Activated CD4-positive, alpha-beta T cell treated with anti-CD3 and anti-CD28 coated beads for 48 hours (primary cell): ENCODE measurements around the gene WDR88.
A peak's percentile ranks its signal among the peaks of the same experiment; 100 is the strongest.
"Not testable (repeated sequence)": the region's sequence is repeated elsewhere in the genome, so short reads cannot be mapped to it uniquely, and the experiment has no call there.

Experiments
- DNase-seq: peaks from one replicate; pipeline ENCODE4 v3.0.0-alpha.2; 2020

The WDR88 gene

GRCh38 chr19:33129901-33130300 lies 2.0 kb upstream of the WDR88 start:
- no peak for DNase-seq

DNA sequence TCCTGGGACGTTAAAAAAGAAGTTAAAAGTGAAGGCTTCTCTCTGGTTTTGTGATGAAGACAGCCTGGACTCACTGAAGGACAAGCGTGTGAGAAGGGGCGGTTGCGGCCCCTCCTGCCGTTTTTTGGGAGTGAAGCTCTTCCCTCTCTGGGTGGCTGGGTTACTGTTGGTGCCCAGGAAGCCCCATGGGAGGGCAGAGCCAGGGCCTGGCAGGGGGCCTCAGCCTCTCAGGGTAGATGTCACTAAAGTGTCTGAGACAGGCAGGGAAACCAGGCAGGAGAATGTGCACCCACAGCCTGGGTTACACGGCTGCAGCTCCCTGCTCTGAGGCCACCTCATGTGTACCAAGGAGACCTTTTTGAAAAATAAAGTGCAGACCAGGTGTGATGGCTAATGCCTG lies 1.5 kb upstream of the WDR88 start:
- no peak for DNase-seq

DNA sequence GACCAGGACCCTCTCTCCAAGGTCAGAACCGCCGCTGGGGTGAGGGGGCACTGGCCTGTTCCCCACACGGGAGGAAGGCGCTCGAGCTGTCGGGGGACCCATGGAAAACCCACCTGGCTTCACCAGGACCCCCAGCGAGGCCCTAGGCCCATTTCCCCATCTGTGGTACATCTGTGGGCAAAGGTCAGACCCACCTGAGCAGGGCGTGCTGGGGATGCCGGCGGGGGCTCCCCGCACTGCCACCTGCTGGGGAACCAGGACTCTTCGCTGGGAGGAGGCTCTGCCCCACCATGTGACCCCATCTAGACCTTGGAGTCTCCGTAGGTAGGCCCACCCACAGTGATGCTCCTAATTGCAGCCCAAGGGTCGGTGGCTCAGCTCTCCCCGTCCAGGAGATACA lies 511 bp downstream of the WDR88 start:
- DNase-seq, result no peak

DNA sequence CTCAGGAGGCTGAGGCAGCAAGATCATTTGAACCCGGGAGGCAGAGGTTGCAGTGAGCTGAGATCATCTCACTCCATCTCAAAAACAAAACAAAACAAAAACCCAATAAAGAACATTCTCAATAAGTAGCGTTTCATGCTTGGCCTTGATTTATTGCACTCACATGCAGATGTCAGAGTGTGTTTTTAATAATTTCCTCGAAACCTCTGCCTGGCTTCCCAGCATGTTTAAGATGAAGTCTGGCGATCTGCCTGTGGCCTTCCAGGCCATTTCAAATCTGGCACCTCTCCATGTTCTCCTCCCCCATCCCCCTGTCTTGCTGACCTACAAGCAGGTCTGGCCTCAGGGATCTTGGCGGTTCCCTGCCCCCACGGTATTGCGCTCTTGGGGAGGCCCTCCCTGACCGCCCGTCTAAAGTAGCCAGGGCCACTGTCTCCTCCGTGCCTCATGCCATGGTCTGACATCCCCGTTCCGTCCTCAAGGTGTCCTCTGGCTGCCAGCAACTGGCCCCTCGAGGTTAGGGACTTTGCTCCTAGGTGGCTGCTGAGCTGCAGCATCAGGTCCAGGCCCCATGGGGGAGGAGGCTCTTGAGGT lies 1.6 kb downstream of the WDR88 start:
- DNase-seq, result no peak

- peak; percentile 78 for DNase-seq
Measured at GRCh38 chr19:33134571-33135041, 2.7 kb downstream of the WDR88 start.

DNA sequence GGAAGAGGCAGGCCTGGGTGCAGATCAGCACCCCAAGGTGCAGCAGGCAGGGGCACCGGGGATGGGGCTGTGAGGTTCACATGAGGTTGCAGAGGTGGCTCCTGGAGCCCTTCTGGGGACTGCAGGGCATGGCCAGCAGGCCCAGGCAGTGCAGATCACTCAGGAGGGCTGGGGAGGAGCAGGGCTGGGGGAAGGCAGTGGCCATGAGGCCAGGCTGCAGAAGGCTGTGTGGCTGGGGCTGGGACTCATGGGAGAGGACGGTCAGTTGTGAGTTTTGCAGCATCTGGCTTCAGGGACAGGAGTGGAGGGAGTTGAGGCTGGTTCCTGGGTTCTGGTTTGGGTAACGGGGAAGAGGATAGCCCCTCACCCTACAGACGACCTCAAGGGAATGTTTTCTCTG lies 7.3 kb downstream of the WDR88 start:
- DNase-seq, result no peak

- peak; percentile 69 for DNase-seq
Measured at GRCh38 chr19:33143897-33144405, 12.0 kb downstream of the WDR88 start.

DNA sequence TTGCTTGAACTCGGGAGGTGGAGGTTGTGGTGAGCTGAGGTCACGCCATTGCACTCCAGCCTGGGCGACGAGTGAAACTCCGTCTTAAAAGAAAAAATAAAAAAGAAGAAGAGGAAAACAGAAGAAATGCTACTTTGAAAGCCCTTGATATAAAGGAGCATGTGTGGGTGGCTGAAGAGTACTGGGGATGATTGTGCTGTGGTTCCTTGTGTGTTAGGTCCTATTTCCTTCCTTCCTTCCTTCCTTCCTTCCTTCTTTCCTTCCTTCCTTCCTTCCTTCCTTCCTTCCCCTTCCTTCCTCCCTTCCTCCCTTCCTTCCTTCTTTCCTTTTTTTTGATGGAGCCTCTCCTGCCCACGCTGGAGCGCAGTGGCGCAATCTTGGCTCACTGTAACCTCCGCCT lies 14.3 kb downstream of the WDR88 start:
- no peak for DNase-seq

DNA sequence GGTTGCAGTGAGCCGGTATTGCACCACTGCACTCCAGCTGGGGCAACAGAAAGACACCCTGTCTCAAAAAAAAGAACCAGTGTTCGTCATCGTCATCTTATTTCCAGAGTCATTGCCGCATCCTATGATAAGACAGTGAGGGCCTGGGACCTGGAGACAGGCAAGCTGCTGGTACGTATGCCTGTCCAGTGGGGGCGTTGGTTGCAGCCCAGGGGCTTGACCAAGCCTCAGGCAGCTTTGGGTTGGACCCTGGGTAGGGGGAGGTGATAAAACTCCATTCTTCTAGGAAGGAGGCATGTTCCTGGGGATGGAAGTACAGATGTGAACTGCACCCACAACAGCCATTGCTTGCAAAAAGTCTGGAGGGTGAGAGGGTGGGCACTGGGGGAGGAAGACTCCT lies 15.6 kb downstream of the WDR88 start:
- DNase-seq, result no peak

- no peak for DNase-seq
Measured at GRCh38 chr19:33150852-33151518, 19.1 kb downstream of the WDR88 start.

DNA sequence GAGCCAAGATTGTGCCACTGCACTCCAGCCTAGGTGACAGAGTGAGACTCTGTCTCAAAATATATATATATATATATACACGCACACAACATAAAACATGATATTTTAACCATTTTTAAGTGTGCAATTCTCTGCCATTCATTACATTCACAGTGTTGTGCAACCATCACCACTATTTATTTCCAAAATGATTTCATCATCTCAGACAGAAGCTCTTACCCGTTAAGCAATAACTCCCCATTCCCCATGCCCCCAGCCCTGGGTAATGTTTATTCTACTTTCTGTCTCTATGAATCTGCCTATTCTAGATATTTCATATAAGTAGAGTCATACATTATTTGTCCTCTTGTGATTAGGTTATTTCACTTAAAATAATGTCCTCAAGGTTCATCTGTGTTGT lies 20.3 kb downstream of the WDR88 start:
- DNase-seq, result no peak

- DNase-seq, result not testable (repeated sequence)
Measured at GRCh38 chr19:33152625-33153024, 20.7 kb downstream of the WDR88 start.

- DNase-seq, result not testable (repeated sequence)
Measured at GRCh38 chr19:33154313-33154712, 22.4 kb downstream of the WDR88 start.

- no peak for DNase-seq
Measured at GRCh38 chr19:33156334-33156733, 24.4 kb downstream of the WDR88 start.

- no peak for DNase-seq
Measured at GRCh38 chr19:33157906-33158305, 26.0 kb downstream of the WDR88 start.

DNA sequence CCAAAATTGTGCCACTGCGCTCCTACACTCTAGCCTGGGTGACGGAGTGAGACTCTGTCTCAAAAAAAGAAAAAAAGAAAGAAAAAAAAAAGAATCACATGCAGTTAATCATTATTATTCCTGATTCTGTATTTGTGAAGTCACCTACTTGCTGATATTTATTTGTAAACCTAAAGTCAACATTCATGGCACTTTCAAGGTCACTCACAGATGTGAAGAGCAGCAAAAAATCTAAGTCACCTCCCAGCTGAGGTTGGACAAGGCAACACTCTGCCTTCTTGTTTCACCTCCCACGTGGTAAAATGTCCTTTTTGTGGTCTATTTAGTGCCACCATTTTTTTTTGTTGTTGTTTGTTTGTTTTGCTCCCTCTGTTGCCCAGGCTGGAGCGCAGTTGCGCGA lies 26.5 kb downstream of the WDR88 start:
- no peak for DNase-seq

- no peak for DNase-seq
Measured at GRCh38 chr19:33159149-33159548, 27.2 kb downstream of the WDR88 start.

- no peak for DNase-seq
Measured at GRCh38 chr19:33159893-33160292, 28.0 kb downstream of the WDR88 start.

GRCh38 chr19:33161201-33161600 lies 29.3 kb downstream of the WDR88 start:
- DNase-seq, result no peak

- DNase-seq, result no peak
Measured at GRCh38 chr19:33163481-33163880, 31.6 kb downstream of the WDR88 start.

DNA sequence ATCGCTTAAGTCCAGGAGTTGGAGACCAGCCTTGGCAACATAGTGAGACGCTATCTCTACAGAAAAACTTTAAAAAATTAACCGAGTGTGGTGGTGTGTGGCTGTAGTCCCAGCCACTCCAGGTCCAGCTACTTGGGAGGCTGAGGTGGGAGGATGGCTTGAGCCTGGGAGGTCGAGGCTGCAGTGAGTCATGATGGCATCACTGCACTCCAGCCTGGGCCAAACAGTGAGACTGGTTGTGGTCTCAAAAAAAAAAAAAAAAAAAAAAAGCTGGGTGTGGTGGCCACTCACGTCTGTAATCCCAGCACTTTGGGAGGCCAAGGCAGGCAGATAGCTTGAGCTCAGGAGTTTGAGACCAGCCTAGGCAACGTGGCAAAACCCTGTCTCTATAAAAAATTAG lies 34.1 kb downstream of the WDR88 start:
- not testable (repeated sequence) for DNase-seq

- DNase-seq, result no peak
Measured at GRCh38 chr19:33167438-33167837, 35.5 kb downstream of the WDR88 start.

- no peak for DNase-seq
Measured at GRCh38 chr19:33168528-33168927, 36.6 kb downstream of the WDR88 start.

DNA sequence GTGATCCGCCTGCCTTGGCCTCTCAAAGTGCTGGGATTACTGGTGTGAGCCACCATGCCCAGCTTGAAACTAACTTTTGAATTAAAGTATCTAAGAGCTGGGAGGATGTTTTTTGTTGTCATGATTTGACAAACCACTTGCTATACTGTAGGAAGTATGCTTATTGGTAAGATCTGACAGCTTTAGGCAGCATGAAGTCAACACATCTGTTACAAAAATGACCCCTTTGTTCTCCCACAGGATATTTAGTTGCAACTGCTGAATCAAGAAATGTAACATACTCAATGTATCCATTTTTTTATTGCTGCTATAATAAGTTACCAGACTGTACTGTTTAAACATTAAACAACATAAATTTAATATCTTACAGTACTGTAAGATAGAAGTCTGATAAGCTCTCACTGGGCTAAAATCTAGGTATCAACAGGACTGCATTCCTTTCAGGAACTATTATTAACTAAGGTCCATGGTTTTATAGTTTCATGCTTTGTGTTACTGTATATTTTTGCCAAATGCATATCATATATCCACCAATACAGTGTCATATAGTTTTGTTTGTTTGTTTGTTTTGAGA lies 39.4 kb downstream of the WDR88 start:
- no peak for DNase-seq
